HepG2 (cell line): ENCODE measurements around the gene KCNIP4. TPM values are rescaled to one million over a fixed set of nuclear protein-coding genes. Genes with fewer than 3 reads are reported as not detected.

ENCODE experiments used
- ATAC-seq: fragments of 200-7000 bp; cut with Tn5 transposase; 3 replicates; pipeline ENCODE4 v1.9.1; 2020; ENCODE audit warnings: mild to moderate bottlenecking, moderate library complexity
- BruUV-seq: library from RNA; stranded (reverse); fragments of 400-500 nt; replicated peaks from 2 replicates; lab custom pipeline; 2021; lab: Mats Ljungman, UMichigan
- CTCF ChIA-PET: fragments of 300-600 bp; formaldehyde crosslinking; extraction: SDS; loops from one replicate; lab custom pipeline; 2021; ENCODE audit warnings: low total read pairs, inconsistent platforms, low intra/inter-chr PET ratio; lab: Yijun Ruan, JAX
- POLR2A ChIA-PET: fragments of 350-600 bp; sonication (Branson Sonifier 250); formaldehyde crosslinking; loops from one replicate; lab custom pipeline; 2020; ENCODE audit warnings: antibody characterized with exemption, inconsistent platforms; lab: Yijun Ruan, JAX
- DNase-seq: peaks from one replicate; pipeline ENCODE4 v3.0.0-alpha.2; 2015; ENCODE audit warnings: low spot score
- FAIRE-seq: peaks from 3 replicates; lab custom pipeline; 2011; peaks lifted over from hg19 to GRCh38; lab: Jason Lieb, UNC
- H2AFZ ChIP-seq: one replicate; pipeline ENCODE4 v1.6.1; 2011; ENCODE audit warnings: low read length, inconsistent platforms
- H3K27ac ChIP-seq: fragments of 300-600 bp; 3 replicates; pipeline ENCODE4 v1.8.0; 2011; ENCODE audit warnings: mixed run types, mild to moderate bottlenecking, mixed read lengths, low read length, inconsistent platforms; ENCODE audit not compliant: insufficient read depth; ENCODE audit errors: extremely low read length
- H3K27me3 ChIP-seq, 2 experiments: fragments of 200-600 bp in 1 of 2; 2 replicates in 1 of 2; 3 replicates in 1 of 2; pipeline versions ENCODE4 v1.6.0 to v1.8.0; 2011; ENCODE audit warnings: low read length in 2 of 2, mild to moderate bottlenecking in 2 of 2, moderate library complexity in 2 of 2, inconsistent platforms in 1 of 2; ENCODE audit not compliant: insufficient read depth in 2 of 2, control insufficient read depth in 1 of 2
- H3K36me3 ChIP-seq, 2 experiments: fragments of 200-600 bp in 1 of 2; replicated peaks in 1 of 2; 2 replicates in 1 of 2; 3 replicates in 1 of 2; pipeline versions ENCODE4 v1.5.1 to v1.8.0; 2011; ENCODE audit warnings: low read length in 2 of 2, inconsistent platforms in 1 of 2; ENCODE audit not compliant: insufficient read depth in 2 of 2, control insufficient read depth in 1 of 2
- H3K4me1 ChIP-seq: 2 replicates; pipeline ENCODE4 v1.5.1; 2012; ENCODE audit warnings: low read length, inconsistent platforms; ENCODE audit not compliant: insufficient read depth
- H3K4me2 ChIP-seq: 2 replicates; pipeline ENCODE4 v1.6.0; 2011; ENCODE audit warnings: low read depth, low read length, inconsistent platforms
- H3K4me3 ChIP-seq, 3 experiments: fragments of 200-600 bp in 1 of 3; sonication (generic), shearing (Covaris generic) in 1 of 3; replicated peaks in 1 of 3; 2 replicates each; pipeline ENCODE4 v1.5.1; 2011 to 2016; ENCODE audit warnings: low read length in 3 of 3, inconsistent platforms in 2 of 3, low read depth in 2 of 3, mild to moderate bottlenecking in 2 of 3, control low read depth in 1 of 3, mixed read lengths in 1 of 3; ENCODE audit not compliant: insufficient read depth in 1 of 3
- H3K79me2 ChIP-seq: one replicate; pipeline ENCODE4 v1.6.1; 2011; ENCODE audit warnings: low read length, inconsistent platforms; ENCODE audit not compliant: insufficient read depth
- H3K9ac ChIP-seq: 2 replicates; pipeline ENCODE4 v1.6.0; 2011; ENCODE audit warnings: mild to moderate bottlenecking, low read depth, low read length, inconsistent platforms; ENCODE audit not compliant: insufficient read depth
- H3K9me3 ChIP-seq: 2 replicates; pipeline ENCODE4 v1.5.1; 2012; ENCODE audit warnings: mild to moderate bottlenecking, low read length
- H4K20me1 ChIP-seq: 2 replicates; pipeline ENCODE4 v1.6.0; 2011; ENCODE audit warnings: inconsistent platforms, mild to moderate bottlenecking, low read length, moderate library complexity; ENCODE audit not compliant: insufficient read depth
- CCDC6 ChIP-seq: sonication (generic); formaldehyde crosslinking; IDR thresholded peaks from 2 replicates; pipeline ENCODE4 v1.8.1; 2022; ENCODE audit warnings: mild to moderate bottlenecking, missing genetic modification reagents, moderate library complexity
- MXI1 ChIP-seq: IDR thresholded peaks from 3 replicates; pipeline ENCODE4 v1.6.1; 2012; ENCODE audit warnings: low read depth, low read length, inconsistent platforms, borderline replicate concordance
- RXRA ChIP-seq: sonication (generic); formaldehyde crosslinking; IDR thresholded peaks from 2 replicates; pipeline ENCODE4 v1.5.1; 2020; ENCODE audit warnings: missing genetic modification reagents
- THAP11 ChIP-seq: IDR thresholded peaks from 2 replicates; pipeline ENCODE4 v1.6.1; 2016; ENCODE audit warnings: missing biosample characterization, missing genetic modification reagents
- ZBTB21 ChIP-seq: sonication (generic); formaldehyde crosslinking; IDR thresholded peaks from 2 replicates; pipeline ENCODE4 v1.4.0; 2020; ENCODE audit warnings: missing genetic modification reagents
- ZBTB4 ChIP-seq: sonication (generic); formaldehyde crosslinking; IDR thresholded peaks from 2 replicates; pipeline ENCODE4 v1.4.0; 2020; ENCODE audit warnings: missing genetic modification reagents, mild to moderate bottlenecking, borderline replicate concordance
- ZNF441 ChIP-seq: sonication (generic); formaldehyde crosslinking; IDR thresholded peaks from 2 replicates; pipeline ENCODE4 v1.7.0; 2021; ENCODE audit warnings: missing genetic modification reagents, borderline replicate concordance
- ZNF446 ChIP-seq: sonication (generic); formaldehyde crosslinking; IDR thresholded peaks from 2 replicates; pipeline ENCODE4 v1.5.0; 2020; ENCODE audit warnings: mild to moderate bottlenecking, missing genetic modification reagents
- ZNF616 ChIP-seq: sonication (generic); formaldehyde crosslinking; IDR thresholded peaks from 2 replicates; pipeline ENCODE4 v1.5.0; 2020; ENCODE audit warnings: low read depth, mild to moderate bottlenecking, missing genetic modification reagents
- ZNF7 ChIP-seq: IDR thresholded peaks from 2 replicates; pipeline ENCODE4 v1.6.1; 2016; ENCODE audit warnings: missing biosample characterization, missing genetic modification reagents
- ZNF709 ChIP-seq: sonication (generic); formaldehyde crosslinking; IDR thresholded peaks from 2 replicates; pipeline ENCODE4 v1.5.0; 2020; ENCODE audit warnings: mild to moderate bottlenecking, missing genetic modification reagents
- WGBS: methylation state at CpG from one replicate; pipeline ENCODE4 v1.1.6; 2017; ENCODE audit warnings: low lambda C conversion rate; 5-methylcytosine and 5-hydroxymethylcytosine counted together
- in situ Hi-C: cut with HindIII; loops from 2 replicates; pipeline ENCODE4 v1.10.0; 2017; ENCODE audit warnings: low pct_unique_long_range_greater_than_20kb; ENCODE audit not compliant: extremely low pct_ligation_motif_present
- intact Hi-C: fragments of 100-400 bp; cut with micrococcal nuclease; formaldehyde crosslinking; loops from one replicate; pipeline ENCODE4 v1.10.0; 2022; ENCODE audit not compliant: unreplicated experiment
- polyA plus RNA-seq, 8 experiments: library from polyadenylated mRNA; depleted of rRNA in 3 of 8; stranded (reverse) in 7 of 8; unstranded in 1 of 8; fragments of >200 nt; fragmentation: Illumina TruSeq in 4 of 8; extraction: Trizol in 4 of 8; gene quantifications; 2 replicates each; pipeline versions ENCODE4 v1.2.1 to v1.2.3, GENCODE V29; 2011 to 2016; ENCODE audit warnings: low read depth in 4 of 8, missing spikeins in 1 of 8, mixed read lengths in 1 of 8; ENCODE audit not compliant: insufficient read depth in 1 of 8
- total RNA-seq, 5 experiments: library from RNA; depleted of rRNA; stranded (reverse); fragments of >200 nt; fragmentation: Illumina TruSeq; extraction: Trizol; gene quantifications; 2 replicates each; pipeline ENCODE4 v1.2.3, GENCODE V29; 2016; ENCODE audit warnings: low read depth in 1 of 5
- TF ChIP-seq, protein P1 (sequence below): sonication (generic); formaldehyde crosslinking; IDR thresholded peaks from 2 replicates; pipeline ENCODE4 v1.9.0; 2021; ENCODE audit warnings: missing genetic modification reagents, borderline replicate concordance
- TF ChIP-seq, protein P2 (sequence below): IDR thresholded peaks from 2 replicates; pipeline ENCODE4 v1.6.1; 2016; ENCODE audit warnings: missing genetic modification reagents, missing compliant biosample characterization
- TF ChIP-seq, protein P3 (sequence below): sonication (generic); formaldehyde crosslinking; IDR thresholded peaks from 2 replicates; pipeline ENCODE4 v1.4.0; 2020; ENCODE audit warnings: mild to moderate bottlenecking, missing genetic modification reagents

KCNIP4 gene
- total and polyA plus RNA-seq, 2 of the 13 experiments (the other 11 are each of a cell fraction or from before 2014, with no cell fraction given), result 0.09 TPM; not detected in 1

DNA sequence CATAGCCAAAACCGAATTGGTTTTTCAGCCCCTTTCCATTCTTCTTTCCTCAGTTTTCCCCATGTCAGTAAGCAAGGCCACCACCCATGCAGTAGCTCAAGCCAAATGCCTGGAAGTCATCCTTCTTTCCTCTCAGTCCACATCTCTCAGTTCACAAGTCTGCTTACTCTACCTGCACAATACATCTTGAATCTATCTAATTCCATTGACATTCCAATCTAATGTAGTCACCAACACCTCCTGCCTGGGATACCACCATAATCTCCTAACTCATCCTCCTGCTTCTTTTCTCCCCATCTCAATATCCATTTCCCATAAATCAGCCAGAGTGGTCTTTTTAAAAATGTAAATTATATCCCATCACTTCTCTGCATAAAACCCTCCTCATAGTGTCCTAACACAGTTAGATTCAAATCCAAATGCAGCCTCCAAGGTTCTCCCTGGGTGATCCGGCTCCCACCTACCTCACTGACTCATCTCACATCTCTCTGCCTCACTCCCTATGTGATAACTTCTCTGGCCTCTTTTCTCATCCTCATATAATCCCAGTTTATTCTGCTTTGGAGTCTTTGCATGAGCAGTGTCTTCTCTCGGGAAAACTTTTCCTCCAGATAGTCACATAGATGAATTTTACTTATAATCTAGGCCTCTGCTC is 26.9 kb downstream of the KCNIP4 start (continued):
- TF ChIP-seq, protein P1, sequence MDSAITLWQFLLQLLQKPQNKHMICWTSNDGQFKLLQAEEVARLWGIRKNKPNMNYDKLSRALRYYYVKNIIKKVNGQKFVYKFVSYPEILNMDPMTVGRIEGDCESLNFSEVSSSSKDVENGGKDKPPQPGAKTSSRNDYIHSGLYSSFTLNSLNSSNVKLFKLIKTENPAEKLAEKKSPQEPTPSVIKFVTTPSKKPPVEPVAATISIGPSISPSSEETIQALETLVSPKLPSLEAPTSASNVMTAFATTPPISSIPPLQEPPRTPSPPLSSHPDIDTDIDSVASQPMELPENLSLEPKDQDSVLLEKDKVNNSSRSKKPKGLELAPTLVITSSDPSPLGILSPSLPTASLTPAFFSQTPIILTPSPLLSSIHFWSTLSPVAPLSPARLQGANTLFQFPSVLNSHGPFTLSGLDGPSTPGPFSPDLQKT (CRISPR knock-in tag), result no peak
- TF ChIP-seq ZNF441 (no peak), RXRA (no peak)
- TF ChIP-seq, protein P2, sequence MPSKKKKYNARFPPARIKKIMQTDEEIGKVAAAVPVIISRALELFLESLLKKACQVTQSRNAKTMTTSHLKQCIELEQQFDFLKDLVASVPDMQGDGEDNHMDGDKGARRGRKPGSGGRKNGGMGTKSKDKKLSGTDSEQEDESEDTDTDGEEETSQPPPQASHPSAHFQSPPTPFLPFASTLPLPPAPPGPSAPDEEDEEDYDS (CRISPR knock-in tag), result no peak
- TF ChIP-seq, all 625 proteins: peak for 0

DNA sequence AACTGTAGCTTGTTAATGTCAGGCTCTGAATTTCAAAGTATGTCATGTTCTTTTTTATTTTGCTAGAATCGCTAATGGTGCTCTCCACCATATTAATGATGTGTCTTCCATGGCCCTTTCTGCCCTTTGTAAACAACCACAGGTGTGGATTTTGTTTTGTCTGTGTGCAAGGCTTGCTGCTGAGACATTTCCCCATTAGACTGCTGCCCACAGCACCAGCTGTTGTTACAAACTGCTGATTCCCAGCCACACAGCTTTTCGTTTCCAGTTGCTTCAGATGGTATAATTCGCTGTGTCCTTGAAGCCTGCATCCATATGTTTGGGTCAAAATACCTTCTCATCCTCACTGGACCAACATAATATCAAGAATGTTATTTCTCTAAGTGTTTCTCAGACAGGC is 32.8 kb downstream of the KCNIP4 start:
- Histone ChIP-seq H3K27me3 (no peaks in the 10 kb centered on the region), H3K4me1 (no peaks in the 10 kb centered on the region), H2AFZ (no peak overlapping the region), H3K79me2 (no peaks in the 10 kb centered on the region), H3K9me3 (no peaks in the 10 kb centered on the region), H4K20me1 (no peaks in the 10 kb centered on the region), H3K4me2 (no peak overlapping the region), H3K36me3 (no peaks in the 10 kb centered on the region), H3K4me3 (no peak overlapping the region), H3K9ac (no peak overlapping the region), H3K27ac (no peak overlapping the region)
- CTCF ChIA-PET, result no interaction called here
- intact Hi-C loops, result no loop called here
- in situ Hi-C loops, result no loop called here
- 5% methylated on average over 3 of the region's 3 CpGs for WGBS
- BruUV-seq, result no TSS peak
- no peak for ATAC-seq
- POLR2A ChIA-PET, result no interaction called here
- no peak for FAIRE-seq
- DNase-seq, result no peak
- TF ChIP-seq THAP11 (CRISPR knock-in tag), result no peak
- no peak for TF ChIP-seq ZNF446 (CRISPR knock-in tag)
- no peak for TF ChIP-seq ZBTB4 (CRISPR knock-in tag)
- no peak for TF ChIP-seq ZNF709 (CRISPR knock-in tag)
- TF ChIP-seq ZNF616, result no peak
- TF ChIP-seq ZBTB21, result no peak
- TF ChIP-seq, protein P3, sequence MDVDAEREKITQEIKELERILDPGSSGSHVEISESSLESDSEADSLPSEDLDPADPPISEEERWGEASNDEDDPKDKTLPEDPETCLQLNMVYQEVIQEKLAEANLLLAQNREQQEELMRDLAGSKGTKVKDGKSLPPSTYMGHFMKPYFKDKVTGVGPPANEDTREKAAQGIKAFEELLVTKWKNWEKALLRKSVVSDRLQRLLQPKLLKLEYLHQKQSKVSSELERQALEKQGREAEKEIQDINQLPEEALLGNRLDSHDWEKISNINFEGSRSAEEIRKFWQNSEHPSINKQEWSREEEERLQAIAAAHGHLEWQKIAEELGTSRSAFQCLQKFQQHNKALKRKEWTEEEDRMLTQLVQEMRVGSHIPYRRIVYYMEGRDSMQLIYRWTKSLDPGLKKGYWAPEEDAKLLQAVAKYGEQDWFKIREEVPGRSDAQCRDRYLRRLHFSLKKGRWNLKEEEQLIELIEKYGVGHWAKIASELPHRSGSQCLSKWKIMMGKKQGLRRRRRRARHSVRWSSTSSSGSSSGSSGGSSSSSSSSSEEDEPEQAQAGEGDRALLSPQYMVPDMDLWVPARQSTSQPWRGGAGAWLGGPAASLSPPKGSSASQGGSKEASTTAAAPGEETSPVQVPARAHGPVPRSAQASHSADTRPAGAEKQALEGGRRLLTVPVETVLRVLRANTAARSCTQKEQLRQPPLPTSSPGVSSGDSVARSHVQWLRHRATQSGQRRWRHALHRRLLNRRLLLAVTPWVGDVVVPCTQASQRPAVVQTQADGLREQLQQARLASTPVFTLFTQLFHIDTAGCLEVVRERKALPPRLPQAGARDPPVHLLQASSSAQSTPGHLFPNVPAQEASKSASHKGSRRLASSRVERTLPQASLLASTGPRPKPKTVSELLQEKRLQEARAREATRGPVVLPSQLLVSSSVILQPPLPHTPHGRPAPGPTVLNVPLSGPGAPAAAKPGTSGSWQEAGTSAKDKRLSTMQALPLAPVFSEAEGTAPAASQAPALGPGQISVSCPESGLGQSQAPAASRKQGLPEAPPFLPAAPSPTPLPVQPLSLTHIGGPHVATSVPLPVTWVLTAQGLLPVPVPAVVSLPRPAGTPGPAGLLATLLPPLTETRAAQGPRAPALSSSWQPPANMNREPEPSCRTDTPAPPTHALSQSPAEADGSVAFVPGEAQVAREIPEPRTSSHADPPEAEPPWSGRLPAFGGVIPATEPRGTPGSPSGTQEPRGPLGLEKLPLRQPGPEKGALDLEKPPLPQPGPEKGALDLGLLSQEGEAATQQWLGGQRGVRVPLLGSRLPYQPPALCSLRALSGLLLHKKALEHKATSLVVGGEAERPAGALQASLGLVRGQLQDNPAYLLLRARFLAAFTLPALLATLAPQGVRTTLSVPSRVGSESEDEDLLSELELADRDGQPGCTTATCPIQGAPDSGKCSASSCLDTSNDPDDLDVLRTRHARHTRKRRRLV (CRISPR knock-in tag), result no peak
- no peak for TF ChIP-seq MXI1
- no peak for TF ChIP-seq CCDC6 (CRISPR knock-in tag)
- TF ChIP-seq ZNF7, result no peak
